Adrenal gland (tissue), 12 donors: Measurements from ENCODE around the gene KCNS1. TPM values are rescaled to one million over a fixed set of nuclear protein-coding genes. Genes with fewer than 3 reads are reported as not detected.

ENCODE experiments used
- DNase-seq, 7 donors: peaks; one replicate each; pipeline ENCODE4 v3.0.0-alpha.2; 2019 to 2020
- H3K27ac ChIP-seq, 5 donors: fragments of 200-600 bp; sonication (generic) in 4 of 5; 1 replicate in 3 of 5; 2 replicates in 2 of 5; pipeline versions ENCODE4 v1.5.1 to v1.8.0; 2016 to 2020; ENCODE audit warnings: mild to moderate bottlenecking in 1 of 5
- H3K27me3 ChIP-seq: fragments of 200-600 bp; 2 replicates; pipeline ENCODE4 v1.8.0; 2021
- H3K36me3 ChIP-seq, 2 donors: fragments of 200-600 bp; replicated peaks in 1 of 2; 1 replicate in 1 of 2; 2 replicates in 1 of 2; pipeline versions ENCODE4 v1.5.1 to v1.8.0; 2018 to 2022
- H3K4me1 ChIP-seq, 2 donors: fragments of 200-600 bp; replicated peaks in 1 of 2; 1 replicate in 1 of 2; 2 replicates in 1 of 2; pipeline versions ENCODE4 v1.5.1 to v1.8.0; 2018 to 2021
- H3K4me3 ChIP-seq, 4 donors: fragments of 200-600 bp; sonication (generic) in 3 of 4; one replicate each; pipeline ENCODE4 v1.5.1; 2016 to 2018
- H3K9me3 ChIP-seq, 3 donors: fragments of 200-600 bp; sonication (generic) in 1 of 3; replicated peaks in 1 of 3; 1 replicate in 2 of 3; 2 replicates in 1 of 3; pipeline versions ENCODE4 v1.5.1 to v1.8.0; 2016 to 2021
- POLR2A ChIP-seq, 2 donors: fragments of 450-650 bp; IDR thresholded peaks; one replicate each; pipeline ENCODE4 v1.6.1; 2017; ENCODE audit warnings: antibody characterized with exemption in 2 of 2, mild to moderate bottlenecking in 2 of 2, moderate library complexity in 1 of 2
- WGBS, 4 donors: extraction: QIAGEN DNeasy Blood & Tissue Kit in 2 of 4; methylation state at CpG; one replicate each; pipeline versions ENCODE4 v1.1.5 to v1.1.7; 2013 to 2017; 5-methylcytosine and 5-hydroxymethylcytosine counted together
- intact Hi-C, 2 donors: fragments of 100-400 bp; cut with DNase I; formaldehyde crosslinking; loops; one replicate each; pipeline versions ENCODE4 v1.14.1 to v1.15.0; 2022 to 2023
- polyA plus RNA-seq, 3 donors: library from polyadenylated mRNA; stranded (reverse); fragments of 200-250 nt in 2 of 3; fragments of 350-450 nt in 1 of 3; fragmentation: Illumina TruSeq in 1 of 3; extraction: RNeasy Lipid Tissue Mini Kit (QIAGEN cat#74804) in 1 of 3; gene quantifications; one replicate each; pipeline ENCODE4 v1.2.3, GENCODE V29; 2013 to 2014
- total RNA-seq, 9 donors: library from RNA; depleted of rRNA in 4 of 9; stranded (reverse); fragments of >200 nt in 4 of 9; fragments of 120-200 nt in 1 of 9; fragmentation: NEBNext Ultra II Directional in 1 of 9; extraction: Animal tissue kit (Norgen Biotek cat#: 25700) in 1 of 9; gene quantifications; one replicate each; pipeline versions ENCODE4 v1.1.0 to v1.2.4, GENCODE V29; 2013 to 2023
- TF ChIP-seq, protein P1 (sequence below), 6 experiments: fragments of 450-650 bp in 4 of 6; fragments of 200-600 bp in 2 of 6; sonication (generic) in 1 of 6; IDR thresholded peaks; 1 replicate in 5 of 6; 2 replicates in 1 of 6; pipeline versions ENCODE4 v1.5.1 to v1.8.0; 2016 to 2021; ENCODE audit warnings: antibody characterized with exemption in 6 of 6, mild to moderate bottlenecking in 2 of 6, moderate library complexity in 1 of 6
- donor health status: healthy with polysubstance abuse.
- donor health status: Bipolar disorder and iron deficiency.
- donor health status: DM: yes; HTN: yes; CAD: no.
- donor health status: DM: no; HTN: no; CAD: no.
- donor health status: DM: no; HTN: no; CAD: no.
- donor health status: DM: yes; HTN: yes; CAD: no.

Gene KCNS1
- total and polyA plus RNA-seq, 12 donors = 0.21 to 3.7 (median 0.42) TPM

DNA sequence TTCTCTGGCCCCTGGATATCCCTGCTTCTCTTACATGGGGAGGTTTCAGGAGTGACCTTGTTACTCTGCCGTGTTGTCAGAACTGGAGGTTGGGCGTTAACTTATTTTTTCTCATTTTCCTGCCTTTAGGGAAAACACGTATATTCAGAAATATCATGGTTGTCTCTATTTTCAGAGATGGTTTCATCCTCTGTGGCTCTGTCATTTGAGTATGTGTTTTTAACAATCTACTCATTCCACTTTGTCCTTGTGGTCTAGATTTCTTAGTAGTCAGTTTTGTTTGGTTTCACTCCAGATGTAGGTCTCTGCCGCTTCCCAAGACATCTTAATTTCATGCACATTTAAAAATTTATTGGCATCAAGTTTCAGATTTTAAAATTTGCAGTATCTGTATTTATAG is 45.9 kb downstream of the KCNS1 start:
- Histone ChIP-seq H3K27ac (no peak overlapping the region), H3K36me3 (no peaks in the 10 kb centered on the region), H3K4me3 (no peak overlapping the region), H3K27me3 (no peaks in the 10 kb centered on the region), H3K4me1 (peaks cover 7 to 17% of the 10 kb centered on the region in 2 donors), H3K9me3 (no peaks in the 10 kb centered on the region)
- intact Hi-C loops = no loop called here
- TF ChIP-seq, protein P1, sequence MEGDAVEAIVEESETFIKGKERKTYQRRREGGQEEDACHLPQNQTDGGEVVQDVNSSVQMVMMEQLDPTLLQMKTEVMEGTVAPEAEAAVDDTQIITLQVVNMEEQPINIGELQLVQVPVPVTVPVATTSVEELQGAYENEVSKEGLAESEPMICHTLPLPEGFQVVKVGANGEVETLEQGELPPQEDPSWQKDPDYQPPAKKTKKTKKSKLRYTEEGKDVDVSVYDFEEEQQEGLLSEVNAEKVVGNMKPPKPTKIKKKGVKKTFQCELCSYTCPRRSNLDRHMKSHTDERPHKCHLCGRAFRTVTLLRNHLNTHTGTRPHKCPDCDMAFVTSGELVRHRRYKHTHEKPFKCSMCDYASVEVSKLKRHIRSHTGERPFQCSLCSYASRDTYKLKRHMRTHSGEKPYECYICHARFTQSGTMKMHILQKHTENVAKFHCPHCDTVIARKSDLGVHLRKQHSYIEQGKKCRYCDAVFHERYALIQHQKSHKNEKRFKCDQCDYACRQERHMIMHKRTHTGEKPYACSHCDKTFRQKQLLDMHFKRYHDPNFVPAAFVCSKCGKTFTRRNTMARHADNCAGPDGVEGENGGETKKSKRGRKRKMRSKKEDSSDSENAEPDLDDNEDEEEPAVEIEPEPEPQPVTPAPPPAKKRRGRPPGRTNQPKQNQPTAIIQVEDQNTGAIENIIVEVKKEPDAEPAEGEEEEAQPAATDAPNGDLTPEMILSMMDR (IDR thresholded peaks at IDR 0.05) = no peak
- no peak for TF ChIP-seq POLR2A (IDR thresholded peaks at IDR 0.05)
- 79 to 95% (median 89%) methylated on average over 4 of the region's 4 CpGs for WGBS, 4 donors
- DNase-seq = no peak

DNA sequence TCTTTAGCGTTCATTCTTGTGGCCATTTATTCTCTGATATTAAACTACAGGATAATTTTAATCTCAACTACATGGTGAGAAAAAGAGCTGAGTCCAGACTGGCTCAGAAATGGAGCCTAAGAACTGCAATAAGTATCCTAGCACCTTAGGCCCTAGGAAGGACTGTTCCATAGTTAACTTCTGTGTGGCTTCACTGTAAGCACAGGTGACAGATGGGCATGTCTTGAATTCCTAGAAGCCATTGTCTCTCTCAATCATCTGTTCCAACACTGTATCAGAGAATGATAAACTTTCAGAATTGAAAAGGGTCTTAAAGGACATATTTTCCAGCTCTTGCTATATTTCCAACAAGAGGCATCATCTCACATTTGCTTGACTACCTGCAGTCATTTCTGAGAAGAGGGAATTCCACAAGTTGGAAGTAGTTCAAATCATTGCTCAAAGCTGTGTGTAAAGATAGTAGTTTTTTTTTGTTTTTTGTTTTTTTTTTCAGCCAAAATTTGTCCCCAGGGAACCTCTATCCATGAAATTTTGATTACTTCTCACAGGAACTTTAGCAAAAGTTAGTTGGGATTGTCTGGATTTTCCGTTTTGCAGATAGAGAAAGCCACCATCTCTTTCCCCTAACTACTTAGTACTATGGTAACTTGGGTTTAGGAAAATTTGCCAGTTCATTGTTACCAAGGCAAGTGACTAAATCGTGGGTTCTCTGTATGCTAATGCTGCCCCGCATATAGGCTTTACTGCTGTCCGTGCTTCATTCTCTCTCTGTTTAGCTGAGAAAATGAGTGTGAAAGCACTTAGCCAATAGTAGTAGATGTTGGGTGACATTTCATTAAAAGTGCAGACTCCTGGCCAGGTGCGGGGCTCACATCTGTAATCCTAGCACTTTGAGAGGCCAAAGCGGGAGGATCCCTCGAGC is 47.2 kb downstream of the KCNS1 start:
- DNase-seq = no peak
- intact Hi-C loops = no loop called here
- no peak for TF ChIP-seq POLR2A (IDR thresholded peaks at IDR 0.05)
- TF ChIP-seq, protein P1 (IDR thresholded peaks at IDR 0.05) = no peak
- Histone ChIP-seq H3K36me3 (no peaks in the 10 kb centered on the region), H3K27me3 (no peaks in the 10 kb centered on the region), H3K4me1 (peaks cover 7 to 17% of the 10 kb centered on the region in 2 donors), H3K4me3 (no peak overlapping the region), H3K27ac (no peak overlapping the region), H3K9me3 (no peaks in the 10 kb centered on the region)
- WGBS, 4 donors = 86 to 92% (median 88%) methylated on average over 8 of the region's 8 CpGs

DNA sequence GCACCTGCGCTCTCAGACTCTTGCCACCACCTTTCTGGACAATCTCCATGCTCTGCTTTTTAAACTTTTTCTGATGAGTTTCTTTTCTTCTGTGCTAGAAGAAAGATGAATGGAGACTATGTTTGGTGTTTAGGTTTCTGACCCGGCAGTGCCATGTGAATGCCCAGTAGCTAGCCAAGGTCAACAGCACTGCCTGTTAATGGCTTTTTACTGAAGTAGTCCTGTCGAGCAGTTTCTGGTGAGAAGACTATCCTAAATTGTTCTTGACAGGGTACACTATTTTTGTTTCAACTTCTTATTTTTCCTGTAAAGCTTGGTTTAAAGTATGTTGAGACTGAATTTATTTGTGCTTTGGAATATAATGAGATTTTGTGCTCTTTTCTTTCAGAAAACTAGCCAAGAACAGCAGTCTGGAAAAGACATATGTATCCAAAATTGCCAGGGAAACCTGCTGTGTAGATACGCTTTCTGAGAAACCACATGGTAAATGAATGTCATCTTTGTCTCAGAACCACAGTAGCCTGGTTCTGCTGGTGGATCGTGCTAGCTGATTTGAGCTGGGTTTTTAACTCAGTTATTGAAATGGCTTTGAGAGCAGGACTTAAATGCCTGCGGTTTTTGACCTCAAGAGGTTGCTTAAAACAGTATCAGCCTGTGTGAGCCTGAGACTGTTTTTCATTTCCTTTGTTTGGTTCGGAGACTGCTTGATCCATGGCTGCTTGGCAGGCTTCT is 48.1 kb downstream of the KCNS1 start:
- Histone ChIP-seq H3K27me3 (no peaks in the 10 kb centered on the region), H3K27ac (peak overlapping the region in 1 of 5 donors; percentile 0), H3K9me3 (no peaks in the 10 kb centered on the region), H3K4me3 (no peak overlapping the region), H3K4me1 (peaks cover 7 to 17% of the 10 kb centered on the region in 2 donors), H3K36me3 (no peaks in the 10 kb centered on the region)
- intact Hi-C loops = no loop called here
- peak in 2 of 7 donors; percentile 19 to 34 for DNase-seq
- TF ChIP-seq, protein P1 (IDR thresholded peaks at IDR 0.05) = no peak
- no peak for TF ChIP-seq POLR2A (IDR thresholded peaks at IDR 0.05)
- WGBS, 4 donors = 58 to 70% (median 62%) methylated on average over 7 of the region's 7 CpGs
